K562 (cell line): Measurements from ENCODE around the gene LRRC15. TPM values are rescaled to one million over a fixed set of nuclear protein-coding genes. Genes with fewer than 3 reads are reported as not detected.

Experiments used
- BACH1 ChIP-seq: fragments of 200-800 bp; sonication (Bioruptor generic); IDR thresholded peaks from 2 replicates; pipeline ENCODE4 v1.6.1; 2016; ENCODE audit warnings: missing genetic modification characterization, missing compliant biosample characterization
- HNRNPK ChIP-seq: fragments of 200-400 bp; formaldehyde crosslinking; IDR thresholded peaks from one replicate; pipeline ENCODE4 v1.6.1; 2018; ENCODE audit warnings: mild to moderate bottlenecking, low read depth, low read length; ENCODE audit not compliant: poor library complexity, severe bottlenecking
- PHF21A ChIP-seq: fragments of 450-650 bp; IDR thresholded peaks from 2 replicates; pipeline ENCODE4 v1.6.1; 2017; ENCODE audit warnings: low read depth, borderline replicate concordance
- RCOR1 ChIP-seq, 2 experiments: IDR thresholded peaks; 2 replicates each; pipeline ENCODE4 v1.6.1; 2012; ENCODE audit warnings: low read depth in 2 of 2, low read length in 2 of 2, borderline replicate concordance in 1 of 2, improper control_type of control experiment in 1 of 2
- STAT5B ChIP-seq: fragments of 250-450 bp; sonication (Bioruptor Pico); IDR thresholded peaks from 2 replicates; pipeline ENCODE4 v1.8.0; 2021; ENCODE audit warnings: mild to moderate bottlenecking, inconsistent platforms
- ZHX1 ChIP-seq: fragments of 150-350 bp; conservative IDR thresholded peaks from 2 replicates; pipeline ENCODE4 v1.6.1; 2014; ENCODE audit warnings: low read length
- polyA plus RNA-seq, 8 experiments: library from polyadenylated mRNA; depleted of rRNA in 4 of 8; stranded (reverse) in 5 of 8; unstranded in 3 of 8; fragments of >200 nt; fragmentation: Nextera tagmentation in 2 of 8; fragmentation: Illumina TruSeq in 1 of 8; extraction: Ambion mirVana in 2 of 8; extraction: Trizol in 1 of 8; gene quantifications; 2 replicates each; pipeline versions ENCODE4 v1.2.1 to v1.2.3, GENCODE V29; 2011 to 2014; ENCODE audit warnings: inconsistent platforms in 1 of 8, missing spikeins in 1 of 8
- total RNA-seq, 7 experiments: library from RNA; depleted of rRNA in 6 of 7; stranded (reverse); fragments of >200 nt in 6 of 7; fragmentation: Illumina TruSeq in 2 of 7; extraction: Trizol in 2 of 7; gene quantifications; 2 replicates each; pipeline versions ENCODE4 v1.2.1 to v1.2.3, GENCODE V29; 2011 to 2021; ENCODE audit warnings: low replicate concordance in 1 of 7
- TF ChIP-seq, protein P1 (sequence below): sonication (generic); formaldehyde crosslinking; IDR thresholded peaks from 2 replicates; pipeline ENCODE4 v1.8.1; 2023; ENCODE audit warnings: missing genetic modification reagents, mild to moderate bottlenecking, borderline replicate concordance

LRRC15 gene
- total and polyA plus RNA-seq, 9 of the 15 experiments (the other 6 are each of a cell fraction or from before 2014, with no cell fraction given) = not detected

GRCh38 chr3:194375473-194376240 is 6.1 kb upstream of the LRRC15 start (continued):
- TF ChIP-seq, protein P1, sequence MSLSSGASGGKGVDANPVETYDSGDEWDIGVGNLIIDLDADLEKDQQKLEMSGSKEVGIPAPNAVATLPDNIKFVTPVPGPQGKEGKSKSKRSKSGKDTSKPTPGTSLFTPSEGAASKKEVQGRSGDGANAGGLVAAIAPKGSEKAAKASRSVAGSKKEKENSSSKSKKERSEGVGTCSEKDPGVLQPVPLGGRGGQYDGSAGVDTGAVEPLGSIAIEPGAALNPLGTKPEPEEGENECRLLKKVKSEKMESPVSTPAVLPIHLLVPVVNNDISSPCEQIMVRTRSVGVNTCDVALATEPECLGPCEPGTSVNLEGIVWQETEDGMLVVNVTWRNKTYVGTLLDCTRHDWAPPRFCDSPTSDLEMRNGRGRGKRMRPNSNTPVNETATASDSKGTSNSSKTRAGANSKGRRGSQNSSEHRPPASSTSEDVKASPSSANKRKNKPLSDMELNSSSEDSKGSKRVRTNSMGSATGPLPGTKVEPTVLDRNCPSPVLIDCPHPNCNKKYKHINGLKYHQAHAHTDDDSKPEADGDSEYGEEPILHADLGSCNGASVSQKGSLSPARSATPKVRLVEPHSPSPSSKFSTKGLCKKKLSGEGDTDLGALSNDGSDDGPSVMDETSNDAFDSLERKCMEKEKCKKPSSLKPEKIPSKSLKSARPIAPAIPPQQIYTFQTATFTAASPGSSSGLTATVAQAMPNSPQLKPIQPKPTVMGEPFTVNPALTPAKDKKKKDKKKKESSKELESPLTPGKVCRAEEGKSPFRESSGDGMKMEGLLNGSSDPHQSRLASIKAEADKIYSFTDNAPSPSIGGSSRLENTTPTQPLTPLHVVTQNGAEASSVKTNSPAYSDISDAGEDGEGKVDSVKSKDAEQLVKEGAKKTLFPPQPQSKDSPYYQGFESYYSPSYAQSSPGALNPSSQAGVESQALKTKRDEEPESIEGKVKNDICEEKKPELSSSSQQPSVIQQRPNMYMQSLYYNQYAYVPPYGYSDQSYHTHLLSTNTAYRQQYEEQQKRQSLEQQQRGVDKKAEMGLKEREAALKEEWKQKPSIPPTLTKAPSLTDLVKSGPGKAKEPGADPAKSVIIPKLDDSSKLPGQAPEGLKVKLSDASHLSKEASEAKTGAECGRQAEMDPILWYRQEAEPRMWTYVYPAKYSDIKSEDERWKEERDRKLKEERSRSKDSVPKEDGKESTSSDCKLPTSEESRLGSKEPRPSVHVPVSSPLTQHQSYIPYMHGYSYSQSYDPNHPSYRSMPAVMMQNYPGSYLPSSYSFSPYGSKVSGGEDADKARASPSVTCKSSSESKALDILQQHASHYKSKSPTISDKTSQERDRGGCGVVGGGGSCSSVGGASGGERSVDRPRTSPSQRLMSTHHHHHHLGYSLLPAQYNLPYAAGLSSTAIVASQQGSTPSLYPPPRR (CRISPR knock-in tag) = no peak
- TF ChIP-seq PHF21A (no peak), RCOR1 (IDR thresholded peaks at IDR 0.05; ENCODE audit: borderline replicate concordance in 1 of 2, low read depth in 2 of 2, low read length in 2 of 2) (no peak), HNRNPK (peak; percentile 42), BACH1 (no peak), ZHX1 (no peak), STAT5B (no peak)
